Astrocyte (in vitro differentiated cells and primary cell): Measurements from ENCODE around the gene CACNB1. TPM values are rescaled to one million over a fixed set of nuclear protein-coding genes. Genes with fewer than 3 reads are reported as not detected.

Experiments
- DNase-seq: peaks from one replicate; pipeline ENCODE4 v3.0.0-alpha.2; 2010; ENCODE audit warnings: low read depth
- FAIRE-seq: peaks from 2 replicates; lab custom pipeline; 2011; peaks lifted over from hg19 to GRCh38; lab: Jason Lieb, UNC
- H2AFZ ChIP-seq: 2 replicates; pipeline ENCODE4 v1.6.0; 2012; ENCODE audit warnings: low read depth, low read length, inconsistent platforms
- H3K27ac ChIP-seq: 2 replicates; pipeline ENCODE4 v1.5.1; 2011; ENCODE audit warnings: low read depth, low read length, inconsistent platforms
- H3K27me3 ChIP-seq: 2 replicates; pipeline ENCODE4 v1.6.0; 2011; ENCODE audit warnings: low read length, inconsistent platforms; ENCODE audit not compliant: insufficient read depth
- H3K36me3 ChIP-seq: 2 replicates; pipeline ENCODE4 v1.5.1; 2011; ENCODE audit warnings: low read length, inconsistent platforms; ENCODE audit not compliant: insufficient read depth
- H3K4me1 ChIP-seq: 2 replicates; pipeline ENCODE4 v1.5.1; 2011; ENCODE audit warnings: low read length, inconsistent platforms; ENCODE audit not compliant: insufficient read depth
- H3K4me2 ChIP-seq: 2 replicates; pipeline ENCODE4 v1.6.0; 2012; ENCODE audit warnings: low read length, inconsistent platforms
- H3K4me3 ChIP-seq: 2 replicates; pipeline ENCODE4 v1.5.1; 2011; ENCODE audit warnings: low read depth, mild to moderate bottlenecking, low read length, inconsistent platforms; ENCODE audit not compliant: insufficient read depth
- H3K79me2 ChIP-seq: 2 replicates; pipeline ENCODE4 v1.6.0; 2012; ENCODE audit warnings: mild to moderate bottlenecking, low read length, inconsistent platforms; ENCODE audit not compliant: insufficient read depth
- H3K9ac ChIP-seq: 2 replicates; pipeline ENCODE4 v1.6.0; 2012; ENCODE audit warnings: mild to moderate bottlenecking, low read length, inconsistent platforms
- H3K9me3 ChIP-seq: 2 replicates; pipeline ENCODE4 v1.5.1; 2012; ENCODE audit warnings: low read depth, mild to moderate bottlenecking, low read length, inconsistent platforms; ENCODE audit not compliant: insufficient read depth
- H4K20me1 ChIP-seq: 2 replicates; pipeline ENCODE4 v1.6.0; 2012; ENCODE audit warnings: low read length, inconsistent platforms; ENCODE audit not compliant: insufficient read depth
- H3K27ac Mint-ChIP-seq: one replicate; pipeline ENCODE4 v1.8.0; 2021; ENCODE audit warnings: mild to moderate bottlenecking, mixed read lengths; ENCODE audit not compliant: unreplicated experiment
- H3K27me3 Mint-ChIP-seq: one replicate; pipeline ENCODE4 v1.8.0; 2021; ENCODE audit warnings: low read depth, mixed read lengths; ENCODE audit not compliant: unreplicated experiment
- H3K36me3 Mint-ChIP-seq: one replicate; pipeline ENCODE4 v1.8.0; 2021; ENCODE audit warnings: low read depth, mixed read lengths; ENCODE audit not compliant: unreplicated experiment
- H3K4me1 Mint-ChIP-seq: one replicate; pipeline ENCODE4 v1.8.0; 2021; ENCODE audit warnings: low read depth, mixed read lengths; ENCODE audit not compliant: unreplicated experiment
- H3K4me3 Mint-ChIP-seq: one replicate; pipeline ENCODE4 v1.8.0; 2021; ENCODE audit warnings: mild to moderate bottlenecking, moderate library complexity, mixed read lengths; ENCODE audit not compliant: unreplicated experiment
- H3K9me3 Mint-ChIP-seq: one replicate; pipeline ENCODE4 v1.8.0; 2021; ENCODE audit warnings: mild to moderate bottlenecking, mixed read lengths; ENCODE audit not compliant: unreplicated experiment
- EZH2 ChIP-seq: IDR thresholded peaks from 2 replicates; pipeline ENCODE4 v1.6.1; 2012; ENCODE audit warnings: mild to moderate bottlenecking, low read length, inconsistent platforms; ENCODE audit not compliant: insufficient read depth
- total RNA-seq: library from RNA; stranded (reverse); gene quantifications from 2 replicates; pipeline ENCODE4 v1.2.1, GENCODE V29; 2021
- TF ChIP-seq, protein P1 (sequence below): IDR thresholded peaks from 2 replicates; pipeline ENCODE4 v1.5.1; 2011; ENCODE audit warnings: low read depth, mild to moderate bottlenecking, inconsistent platforms, low read length, moderate library complexity; ENCODE audit not compliant: insufficient read depth

CACNB1 gene
- total RNA-seq, 1 donor from 2014 or later = 16.6 TPM

- H3K36me3 ChIP-seq = no peaks in the 10 kb centered on the region
- Mint-ChIP-seq H3K27ac (peak overlapping the region; percentile 14), H3K27me3 (peaks cover 32% of the 10 kb centered on the region), H3K4me1 (peaks cover 5% of the 10 kb centered on the region), H3K36me3 (no peaks in the 10 kb centered on the region), H3K9me3 (no peaks in the 10 kb centered on the region), H3K4me3 (peak overlapping the region; percentile 80)
- peak overlapping the region; percentile 86 for H3K4me2 ChIP-seq
- FAIRE-seq = no peak
- peak overlapping the region; percentile 53 for H3K4me3 ChIP-seq
- H3K27me3 ChIP-seq = peaks cover 41% of the 10 kb centered on the region
- no peaks in the 10 kb centered on the region for H3K9me3 ChIP-seq
- H3K9ac ChIP-seq = no peak overlapping the region
- no peak for DNase-seq
- H3K27ac ChIP-seq = no peak overlapping the region
- peak overlapping the region; percentile 79 for H2AFZ ChIP-seq
- no peaks in the 10 kb centered on the region for H3K79me2 ChIP-seq
- H3K4me1 ChIP-seq = peaks cover 4% of the 10 kb centered on the region
- H4K20me1 ChIP-seq = no peaks in the 10 kb centered on the region
- TF ChIP-seq, protein P1, sequence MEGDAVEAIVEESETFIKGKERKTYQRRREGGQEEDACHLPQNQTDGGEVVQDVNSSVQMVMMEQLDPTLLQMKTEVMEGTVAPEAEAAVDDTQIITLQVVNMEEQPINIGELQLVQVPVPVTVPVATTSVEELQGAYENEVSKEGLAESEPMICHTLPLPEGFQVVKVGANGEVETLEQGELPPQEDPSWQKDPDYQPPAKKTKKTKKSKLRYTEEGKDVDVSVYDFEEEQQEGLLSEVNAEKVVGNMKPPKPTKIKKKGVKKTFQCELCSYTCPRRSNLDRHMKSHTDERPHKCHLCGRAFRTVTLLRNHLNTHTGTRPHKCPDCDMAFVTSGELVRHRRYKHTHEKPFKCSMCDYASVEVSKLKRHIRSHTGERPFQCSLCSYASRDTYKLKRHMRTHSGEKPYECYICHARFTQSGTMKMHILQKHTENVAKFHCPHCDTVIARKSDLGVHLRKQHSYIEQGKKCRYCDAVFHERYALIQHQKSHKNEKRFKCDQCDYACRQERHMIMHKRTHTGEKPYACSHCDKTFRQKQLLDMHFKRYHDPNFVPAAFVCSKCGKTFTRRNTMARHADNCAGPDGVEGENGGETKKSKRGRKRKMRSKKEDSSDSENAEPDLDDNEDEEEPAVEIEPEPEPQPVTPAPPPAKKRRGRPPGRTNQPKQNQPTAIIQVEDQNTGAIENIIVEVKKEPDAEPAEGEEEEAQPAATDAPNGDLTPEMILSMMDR = no peak
- peak; percentile 83 for TF ChIP-seq EZH2
Measured at GRCh38 chr17:39165178-39165840, 32.2 kb downstream of the CACNB1 start.

GRCh38 chr17:39164675-39165143 is 32.8 kb downstream of the CACNB1 start:
- H3K9me3 ChIP-seq = no peaks in the 10 kb centered on the region
- H2AFZ ChIP-seq = peak overlapping the region; percentile 79
- peak; percentile 94 for DNase-seq
- Mint-ChIP-seq H3K9me3 (no peaks in the 10 kb centered on the region), H3K4me1 (peaks cover 5% of the 10 kb centered on the region), H3K27me3 (peaks cover 33% of the 10 kb centered on the region), H3K27ac (peak overlapping the region; percentile 14), H3K4me3 (peak overlapping the region; percentile 80), H3K36me3 (no peaks in the 10 kb centered on the region)
- H3K79me2 ChIP-seq = no peaks in the 10 kb centered on the region
- H4K20me1 ChIP-seq = no peaks in the 10 kb centered on the region
- no peak overlapping the region for H3K27ac ChIP-seq
- H3K9ac ChIP-seq = no peak overlapping the region
- peaks cover 4% of the 10 kb centered on the region for H3K4me1 ChIP-seq
- H3K36me3 ChIP-seq = no peaks in the 10 kb centered on the region
- H3K27me3 ChIP-seq = peaks cover 41% of the 10 kb centered on the region
- H3K4me2 ChIP-seq = peak overlapping the region; percentile 86
- no peak for TF ChIP-seq EZH2
- TF ChIP-seq, protein P1 = peak; percentile 74
- H3K4me3 ChIP-seq = peak overlapping the region; percentile 53
- no peak for FAIRE-seq

GRCh38 chr17:39161962-39162361 is 35.5 kb downstream of the CACNB1 start:
- H3K36me3 ChIP-seq = no peaks in the 10 kb centered on the region
- DNase-seq (no peak), FAIRE-seq (no peak)
- H3K4me1 ChIP-seq = peaks cover 4% of the 10 kb centered on the region
- H3K4me3 Mint-ChIP-seq = no peak overlapping the region
- H3K9me3 Mint-ChIP-seq = no peaks in the 10 kb centered on the region
- no peaks in the 10 kb centered on the region for H3K9me3 ChIP-seq
- H3K27ac Mint-ChIP-seq = no peak overlapping the region
- no peaks in the 10 kb centered on the region for H3K4me1 Mint-ChIP-seq
- peaks cover 36% of the 10 kb centered on the region for H3K27me3 Mint-ChIP-seq
- H3K4me3 ChIP-seq = no peak overlapping the region
- H3K4me2 ChIP-seq = no peak overlapping the region
- H3K27ac ChIP-seq = no peak overlapping the region
- TF ChIP-seq, protein P1 = no peak
- TF ChIP-seq EZH2 = no peak
- no peaks in the 10 kb centered on the region for H3K79me2 ChIP-seq
- peaks cover 31% of the 10 kb centered on the region for H3K27me3 ChIP-seq
- H4K20me1 ChIP-seq = no peaks in the 10 kb centered on the region
- H3K36me3 Mint-ChIP-seq = no peaks in the 10 kb centered on the region
- H3K9ac ChIP-seq = no peak overlapping the region
- H2AFZ ChIP-seq = no peak overlapping the region
